ENCODE measurements around the gene RGL1. TPM values are rescaled to one million over a fixed set of nuclear protein-coding genes. Genes with fewer than 3 reads are reported as not detected.

The RGL1 gene
- total RNA-seq, 1 donor from 2014 or later = 5.9 TPM

GRCh38 chr1:183936009-183936408 is 131.1 kb downstream of the RGL1 start:
- no peak for DNase-seq (ENCODE audit: low spot score, unreplicated experiment)
- no peak overlapping the region for H3K4me3 Mint-ChIP-seq (ENCODE audit: low read depth)
- H3K36me3 Mint-ChIP-seq (ENCODE audit: insufficient read depth) = no peaks in the 10 kb centered on the region
- H3K27ac Mint-ChIP-seq = no peak overlapping the region
- H3K27me3 Mint-ChIP-seq = no peaks in the 10 kb centered on the region
- peaks cover 2% of the 10 kb centered on the region for H3K4me1 Mint-ChIP-seq (ENCODE audit: low read depth)
- TF ChIP-seq, protein P1, sequence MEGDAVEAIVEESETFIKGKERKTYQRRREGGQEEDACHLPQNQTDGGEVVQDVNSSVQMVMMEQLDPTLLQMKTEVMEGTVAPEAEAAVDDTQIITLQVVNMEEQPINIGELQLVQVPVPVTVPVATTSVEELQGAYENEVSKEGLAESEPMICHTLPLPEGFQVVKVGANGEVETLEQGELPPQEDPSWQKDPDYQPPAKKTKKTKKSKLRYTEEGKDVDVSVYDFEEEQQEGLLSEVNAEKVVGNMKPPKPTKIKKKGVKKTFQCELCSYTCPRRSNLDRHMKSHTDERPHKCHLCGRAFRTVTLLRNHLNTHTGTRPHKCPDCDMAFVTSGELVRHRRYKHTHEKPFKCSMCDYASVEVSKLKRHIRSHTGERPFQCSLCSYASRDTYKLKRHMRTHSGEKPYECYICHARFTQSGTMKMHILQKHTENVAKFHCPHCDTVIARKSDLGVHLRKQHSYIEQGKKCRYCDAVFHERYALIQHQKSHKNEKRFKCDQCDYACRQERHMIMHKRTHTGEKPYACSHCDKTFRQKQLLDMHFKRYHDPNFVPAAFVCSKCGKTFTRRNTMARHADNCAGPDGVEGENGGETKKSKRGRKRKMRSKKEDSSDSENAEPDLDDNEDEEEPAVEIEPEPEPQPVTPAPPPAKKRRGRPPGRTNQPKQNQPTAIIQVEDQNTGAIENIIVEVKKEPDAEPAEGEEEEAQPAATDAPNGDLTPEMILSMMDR (IDR thresholded peaks at IDR 0.05; ENCODE audit: unreplicated experiment) = no peak
- no peaks in the 10 kb centered on the region for H3K9me3 Mint-ChIP-seq (ENCODE audit: low read depth)

DNA sequence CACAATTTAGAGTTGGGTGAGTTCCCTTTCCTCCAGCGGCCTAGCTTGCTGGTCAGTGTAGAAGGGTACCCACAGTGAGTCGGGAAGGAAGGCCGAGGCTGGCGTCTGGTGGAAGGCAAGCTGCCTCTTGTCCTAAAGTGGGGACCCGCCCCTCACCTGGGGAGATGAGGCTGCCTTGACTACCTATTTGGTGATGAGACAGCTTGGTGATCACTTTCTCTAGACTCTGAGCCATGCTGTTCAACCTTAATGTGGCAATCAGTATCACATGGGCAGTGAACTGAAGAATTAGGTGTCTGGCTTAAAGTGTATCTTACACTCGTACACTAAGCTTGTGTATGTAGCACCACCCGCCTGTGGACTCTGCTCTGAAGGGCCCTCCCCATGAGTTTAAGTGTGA is 131.9 kb downstream of the RGL1 start:
- DNase-seq (ENCODE audit: low spot score, unreplicated experiment) = no peak
- Mint-ChIP-seq H3K36me3 (ENCODE audit: insufficient read depth) (no peaks in the 10 kb centered on the region), H3K27me3 (no peaks in the 10 kb centered on the region), H3K27ac (no peak overlapping the region), H3K9me3 (ENCODE audit: low read depth) (no peaks in the 10 kb centered on the region), H3K4me1 (ENCODE audit: low read depth) (peaks cover 2% of the 10 kb centered on the region), H3K4me3 (ENCODE audit: low read depth) (no peak overlapping the region)
- TF ChIP-seq, protein P1 (IDR thresholded peaks at IDR 0.05; ENCODE audit: unreplicated experiment) = no peak

DNA sequence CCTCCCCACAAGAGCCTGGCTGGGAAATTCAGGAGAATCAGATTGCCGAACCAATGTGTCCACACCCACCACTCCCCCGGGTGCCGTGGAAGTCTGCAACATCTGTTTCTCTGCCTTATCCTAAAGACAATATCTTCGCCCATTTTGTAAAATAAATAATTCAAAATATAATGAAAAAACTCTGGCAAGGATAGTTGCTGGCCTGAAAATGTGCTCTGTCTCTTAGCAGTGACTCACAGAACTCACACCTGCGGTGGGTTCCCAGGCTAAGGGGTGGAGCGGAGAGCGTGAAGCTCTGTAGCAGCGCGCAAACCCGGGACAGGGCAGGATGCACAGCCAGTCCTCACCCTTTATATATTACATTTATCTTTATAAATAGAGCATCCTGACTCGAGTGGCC is 132.7 kb downstream of the RGL1 start:
- DNase-seq (ENCODE audit: low spot score, unreplicated experiment) = no peak
- Mint-ChIP-seq H3K4me1 (ENCODE audit: low read depth) (peaks cover 2% of the 10 kb centered on the region), H3K9me3 (ENCODE audit: low read depth) (no peaks in the 10 kb centered on the region), H3K27ac (no peak overlapping the region), H3K4me3 (ENCODE audit: low read depth) (no peak overlapping the region), H3K36me3 (ENCODE audit: insufficient read depth) (no peaks in the 10 kb centered on the region), H3K27me3 (no peaks in the 10 kb centered on the region)
- TF ChIP-seq, protein P1 (IDR thresholded peaks at IDR 0.05; ENCODE audit: unreplicated experiment) = no peak

DNA sequence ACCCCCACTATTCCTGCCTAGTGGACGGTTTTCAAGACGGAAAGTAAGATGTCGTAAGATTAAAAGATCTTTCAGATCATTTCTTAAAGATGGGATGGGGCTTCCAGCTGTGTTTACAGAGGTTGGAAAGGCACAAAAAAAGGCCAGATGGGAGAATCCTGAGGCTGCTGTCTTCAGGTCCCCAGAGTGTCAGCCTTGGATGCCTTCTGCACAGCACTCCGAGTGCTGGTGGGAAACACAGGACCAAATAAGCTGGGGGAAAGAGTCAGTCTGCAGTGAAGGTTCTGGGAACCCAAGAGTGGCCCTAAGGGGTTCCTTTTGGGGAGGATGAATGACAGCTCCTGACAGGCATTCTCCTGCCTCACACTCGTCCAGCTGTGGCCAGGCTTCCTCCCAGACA is 136.1 kb downstream of the RGL1 start:
- Mint-ChIP-seq H3K4me1 (ENCODE audit: low read depth) (peaks cover 25% of the 10 kb centered on the region), H3K27ac (no peak overlapping the region), H3K4me3 (ENCODE audit: low read depth) (no peak overlapping the region), H3K9me3 (ENCODE audit: low read depth) (no peaks in the 10 kb centered on the region), H3K27me3 (no peaks in the 10 kb centered on the region), H3K36me3 (ENCODE audit: insufficient read depth) (no peaks in the 10 kb centered on the region)
- no peak for DNase-seq (ENCODE audit: low spot score, unreplicated experiment)
- TF ChIP-seq, protein P1 (IDR thresholded peaks at IDR 0.05; ENCODE audit: unreplicated experiment) = no peak

DNA sequence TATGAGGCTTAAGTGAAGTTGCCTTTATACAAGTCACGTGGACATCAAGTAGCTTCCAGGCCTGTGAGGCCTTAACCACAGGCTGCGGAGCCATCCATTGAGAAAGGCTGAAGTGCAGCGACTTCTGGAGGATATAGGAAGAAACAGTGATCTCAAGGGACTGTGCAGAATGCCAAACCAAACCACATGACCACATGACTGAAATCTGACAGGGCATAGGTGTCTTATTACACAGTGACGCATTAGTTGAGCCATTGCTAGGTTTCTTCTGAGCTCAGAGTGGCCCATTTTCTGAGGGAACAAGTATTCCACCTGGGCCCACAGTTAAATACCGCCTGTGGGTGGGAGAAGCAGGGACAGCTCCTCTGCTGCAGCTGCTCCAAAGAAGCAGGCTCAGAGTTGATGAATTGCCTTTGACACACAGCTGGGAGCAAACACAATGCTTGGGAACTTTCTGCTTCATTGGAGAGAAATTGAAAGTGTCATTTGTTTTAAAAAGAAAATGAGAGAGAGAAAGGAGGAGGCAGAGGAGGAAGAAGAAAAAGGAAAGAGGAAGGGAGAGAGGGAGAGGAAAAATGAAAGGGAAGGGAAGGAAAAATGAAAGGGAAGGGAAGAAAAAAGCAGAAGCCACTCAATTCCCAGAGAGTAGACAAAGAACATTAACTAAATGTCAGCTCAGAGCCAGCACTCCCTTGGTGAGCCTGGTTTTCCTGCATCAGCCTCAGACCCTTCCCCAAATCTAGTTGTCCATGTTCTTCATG is 138.2 kb downstream of the RGL1 start:
- Mint-ChIP-seq H3K36me3 (ENCODE audit: insufficient read depth) (no peaks in the 10 kb centered on the region), H3K9me3 (ENCODE audit: low read depth) (peaks cover 4% of the 10 kb centered on the region), H3K4me3 (ENCODE audit: low read depth) (no peak overlapping the region), H3K4me1 (ENCODE audit: low read depth) (peaks cover 27% of the 10 kb centered on the region), H3K27ac (peak overlapping the region; percentile 88), H3K27me3 (no peaks in the 10 kb centered on the region)
- TF ChIP-seq, protein P1 (IDR thresholded peaks at IDR 0.05; ENCODE audit: unreplicated experiment) = no peak
- DNase-seq (ENCODE audit: low spot score, unreplicated experiment) = no peak
